Small intestine (tissue), 7 donors: ENCODE measurements around the gene ZP2. TPM values are rescaled to one million over a fixed set of nuclear protein-coding genes. Genes with fewer than 3 reads are reported as not detected.
A peak's percentile ranks its signal among the peaks of the same experiment; 100 is the strongest.

Experiments used
- DNase-seq, 2 donors: peaks; one replicate each; pipeline versions ENCODE4 v3.0.0 to v3.0.0-alpha.2; 2013
- FAIRE-seq: peaks from 2 replicates; lab custom pipeline; 2012; peaks lifted over from hg19 to GRCh38; lab: Jason Lieb, UNC
- H3K27ac ChIP-seq, 3 donors: one replicate each; pipeline ENCODE4 v1.5.1; 2013; ENCODE audit warnings: low read length in 2 of 3, mild to moderate bottlenecking in 2 of 3, control low read depth in 1 of 3, inconsistent platforms in 1 of 3, low read depth in 1 of 3, moderate library complexity in 1 of 3
- H3K27me3 ChIP-seq, 3 donors: one replicate each; pipeline ENCODE4 v1.6.1; 2013; ENCODE audit warnings: low read length in 3 of 3, inconsistent platforms in 1 of 3; ENCODE audit not compliant: control insufficient read depth in 3 of 3, insufficient read depth in 3 of 3
- H3K36me3 ChIP-seq, 3 donors: one replicate each; pipeline ENCODE4 v1.6.1; 2013; ENCODE audit warnings: low read length in 3 of 3, inconsistent platforms in 1 of 3, low read depth in 1 of 3, mild to moderate bottlenecking in 1 of 3, moderate library complexity in 1 of 3; ENCODE audit not compliant: control insufficient read depth in 3 of 3, insufficient read depth in 2 of 3
- H3K4me1 ChIP-seq, 3 donors: one replicate each; pipeline ENCODE4 v1.6.1; 2013; ENCODE audit warnings: low read length in 2 of 3, inconsistent platforms in 1 of 3, low read depth in 1 of 3, mild to moderate bottlenecking in 1 of 3, moderate library complexity in 1 of 3; ENCODE audit not compliant: control insufficient read depth in 3 of 3, insufficient read depth in 2 of 3
- H3K4me3 ChIP-seq, 3 donors: one replicate each; pipeline ENCODE4 v1.5.1; 2013; ENCODE audit warnings: low read length in 3 of 3, control low read depth in 1 of 3, inconsistent platforms in 1 of 3, low read depth in 1 of 3, mild to moderate bottlenecking in 1 of 3, moderate library complexity in 1 of 3
- H3K9me3 ChIP-seq, 2 donors: one replicate each; pipeline ENCODE4 v1.6.1; 2013; ENCODE audit warnings: low read depth in 1 of 2, low read length in 1 of 2; ENCODE audit not compliant: control insufficient read depth in 2 of 2, insufficient read depth in 1 of 2
- WGBS, 3 donors: extraction: QIAGEN DNeasy Blood & Tissue Kit; methylation state at CpG; one replicate each; pipeline ENCODE4 v1.1.7; 2013; 5-methylcytosine and 5-hydroxymethylcytosine counted together
- polyA plus RNA-seq, 4 donors: library from polyadenylated mRNA; stranded (reverse) in 3 of 4; unstranded in 1 of 4; fragments of 200-250 nt in 3 of 4; fragments of 120-200 nt in 1 of 4; gene quantifications; one replicate each; pipeline versions ENCODE4 v1.2.1 to v1.2.3, GENCODE V29; 2013
- donor health status: healthy with polysubstance abuse.
- donor health status: control.
- donor health status: control.
- donor health status: Bipolar disorder and iron deficiency.
- donor health status: healthy.

ZP2 gene
- polyA plus RNA-seq, 4 donors, result 0.01 to 1.1 (median 0.42) TPM

DNA sequence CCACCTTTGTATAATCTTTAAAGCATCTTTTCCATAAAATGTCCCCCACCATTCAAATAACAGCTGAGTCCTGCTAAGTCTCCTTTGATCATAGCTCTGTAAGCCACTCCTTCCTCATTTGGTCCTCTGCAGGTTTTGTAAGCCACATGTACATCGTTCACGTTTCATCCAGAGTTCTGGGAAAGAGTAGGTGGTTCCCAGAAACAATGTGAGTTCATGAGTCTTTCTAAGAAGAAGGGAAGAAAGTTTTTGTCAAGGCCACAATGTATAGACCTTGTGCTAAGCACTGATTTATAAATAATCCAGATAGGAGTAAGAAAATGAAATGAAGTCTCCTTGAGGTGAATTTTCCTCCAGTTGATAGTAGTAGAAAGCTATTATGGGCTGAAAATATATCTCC is 13.4 kb upstream of the ZP2 start:
- FAIRE-seq, result no peak

DNA sequence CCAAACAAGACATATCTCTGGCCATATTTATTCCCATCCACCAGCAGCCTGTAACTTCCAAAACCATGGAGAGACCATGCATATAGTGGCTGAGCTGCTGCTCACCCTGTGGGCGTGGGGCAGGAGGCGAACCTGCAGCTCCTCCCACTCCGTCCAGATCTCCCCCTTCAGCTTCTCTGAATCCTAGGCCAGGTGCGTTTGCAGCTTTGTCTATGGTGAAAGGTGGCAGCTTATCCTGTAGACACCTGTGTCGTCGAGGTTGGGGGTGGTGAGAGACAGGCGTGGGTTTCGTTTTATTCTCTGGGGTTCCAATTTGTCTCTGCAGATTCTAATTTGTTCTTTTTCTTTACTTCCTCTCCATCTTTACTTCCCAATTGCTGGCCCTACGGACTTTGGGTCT is 12.4 kb upstream of the ZP2 start:
- H3K36me3 ChIP-seq, result no peaks in the 10 kb centered on the region
- WGBS, 3 donors, result 26 to 63% (median 43%) methylated on average over 9 of the region's 9 CpGs
- no peak overlapping the region for H3K4me3 ChIP-seq
- peaks cover 0 to 20% (median 2%) of the 10 kb centered on the region in 3 donors for H3K4me1 ChIP-seq
- H3K27me3 ChIP-seq, result no peaks in the 10 kb centered on the region
- no peak for FAIRE-seq
- no peak for DNase-seq
- no peak overlapping the region for H3K27ac ChIP-seq
- no peaks in the 10 kb centered on the region for H3K9me3 ChIP-seq

More for the DNA sequence above, 13.4 kb upstream of the ZP2 start:
- Histone ChIP-seq H3K9me3 (no peaks in the 10 kb centered on the region), H3K27me3 (no peaks in the 10 kb centered on the region), H3K4me3 (no peak overlapping the region), H3K27ac (no peak overlapping the region), H3K36me3 (no peaks in the 10 kb centered on the region), H3K4me1 (peaks cover 0 to 20% (median 2%) of the 10 kb centered on the region in 3 donors)
- DNase-seq, result no peak
- 54 to 75% (median 56%) methylated on average over 2 of the region's 2 CpGs for WGBS, 3 donors

DNA sequence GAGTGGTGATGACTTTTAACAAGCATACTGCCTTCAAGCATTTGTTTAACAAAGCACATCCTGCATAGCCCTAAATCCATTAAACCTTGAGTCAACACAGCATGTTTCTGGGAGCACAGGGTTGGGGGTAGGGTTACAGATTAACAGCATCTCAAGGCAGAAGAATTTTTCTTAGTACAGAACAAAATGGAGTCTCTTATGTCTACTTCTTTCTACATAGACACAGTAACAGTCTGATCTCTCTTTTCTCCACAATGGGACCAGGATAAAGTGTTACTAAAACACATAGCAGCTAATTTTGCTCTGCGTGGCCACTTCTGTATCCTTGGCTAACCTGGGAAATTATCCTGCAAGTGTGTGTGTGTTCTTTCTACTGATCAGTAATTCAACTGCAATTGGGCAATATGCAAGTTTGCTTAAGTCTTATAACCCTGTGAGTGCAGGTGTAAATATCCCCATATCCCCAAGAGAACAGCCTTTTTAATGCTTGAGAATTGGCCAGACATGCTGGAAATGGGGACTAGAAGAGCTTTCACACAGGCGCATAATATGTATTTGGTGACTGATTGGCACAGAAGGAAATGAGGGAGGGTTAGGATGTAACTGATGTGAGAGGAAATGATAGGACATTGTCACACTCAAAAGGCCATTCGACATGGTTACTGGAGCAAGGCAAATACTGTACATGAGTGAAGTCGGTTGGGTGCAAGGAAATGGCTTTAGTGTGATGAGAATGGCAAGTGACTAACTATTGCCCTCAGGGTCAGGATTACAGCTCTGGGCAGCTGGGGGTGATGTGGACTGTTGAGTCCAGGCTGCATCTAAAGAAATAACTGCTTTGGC is 11.3 kb upstream of the ZP2 start:
- H3K4me3 ChIP-seq, result no peak overlapping the region
- 74 to 82% (median 82%) methylated on average over 4 of the region's 4 CpGs for WGBS, 3 donors
- no peaks in the 10 kb centered on the region for H3K27me3 ChIP-seq
- DNase-seq (no peak), FAIRE-seq (no peak)
- no peak overlapping the region for H3K27ac ChIP-seq
- no peaks in the 10 kb centered on the region for H3K36me3 ChIP-seq
- peaks cover 0 to 16% (median 2%) of the 10 kb centered on the region in 3 donors for H3K4me1 ChIP-seq
- no peaks in the 10 kb centered on the region for H3K9me3 ChIP-seq

DNA sequence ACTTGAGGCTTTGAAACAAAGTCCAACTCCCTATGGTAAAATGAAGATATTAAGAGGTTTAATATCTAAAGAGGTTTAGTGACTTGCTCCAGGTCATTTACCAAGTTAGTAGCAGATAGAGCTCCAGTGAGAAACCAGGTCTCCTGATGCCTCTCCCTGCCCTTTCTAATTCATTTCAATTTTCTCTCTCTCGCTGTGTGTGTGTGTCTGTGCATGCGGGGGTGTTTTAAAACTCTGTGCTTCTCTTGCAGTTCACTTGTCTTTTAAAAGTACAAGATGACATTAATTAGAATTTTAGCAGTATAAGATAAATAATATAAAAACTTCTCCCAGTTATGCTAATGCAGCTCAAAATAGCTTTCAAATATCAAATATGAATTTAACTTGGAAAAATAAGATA is 8.2 kb upstream of the ZP2 start:
- no peak for FAIRE-seq
- Histone ChIP-seq H3K9me3 (no peaks in the 10 kb centered on the region), H3K4me3 (no peak overlapping the region)

DNA sequence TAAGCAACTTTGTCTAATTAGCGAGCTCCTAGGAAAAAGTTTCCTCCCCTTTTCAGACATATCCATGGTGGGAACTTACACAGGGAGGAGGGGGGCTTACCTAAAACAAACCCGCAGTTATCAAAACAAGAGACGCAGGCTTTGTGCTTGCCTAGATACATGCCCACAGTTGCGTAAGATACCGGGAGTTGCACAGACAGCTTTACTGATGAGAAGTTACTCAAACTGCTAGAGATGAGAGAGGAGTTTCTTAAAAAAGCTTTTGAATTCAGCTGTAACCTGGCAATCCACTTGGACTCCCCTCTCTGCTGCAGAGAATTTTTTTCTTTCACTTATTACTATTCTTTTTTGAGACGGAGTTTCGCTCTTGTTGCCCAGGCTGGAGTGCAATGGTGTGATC is 6.8 kb upstream of the ZP2 start:
- DNase-seq (no peak), FAIRE-seq (no peak)
- 62 to 69% (median 66%) methylated on average over 7 of the region's 7 CpGs for WGBS, 3 donors
- H3K4me1 ChIP-seq, result peaks cover 0 to 10% (median 0%) of the 10 kb centered on the region in 3 donors
- peaks cover 0 to 2% (median 0%) of the 10 kb centered on the region in 3 donors for H3K27me3 ChIP-seq
- no peaks in the 10 kb centered on the region for H3K36me3 ChIP-seq
- no peak overlapping the region for H3K27ac ChIP-seq
- H3K4me3 ChIP-seq, result no peak overlapping the region
- H3K9me3 ChIP-seq, result no peaks in the 10 kb centered on the region

More for the DNA sequence above, 8.2 kb upstream of the ZP2 start:
- 90 to 98% (median 94%) methylated on average over 2 of the region's 2 CpGs for WGBS, 3 donors
- no peak for DNase-seq
- Histone ChIP-seq H3K27me3 (peaks cover 0 to 2% (median 0%) of the 10 kb centered on the region in 3 donors), H3K4me1 (peaks cover 0 to 16% (median 2%) of the 10 kb centered on the region in 3 donors), H3K27ac (no peak overlapping the region), H3K36me3 (no peaks in the 10 kb centered on the region)

DNA sequence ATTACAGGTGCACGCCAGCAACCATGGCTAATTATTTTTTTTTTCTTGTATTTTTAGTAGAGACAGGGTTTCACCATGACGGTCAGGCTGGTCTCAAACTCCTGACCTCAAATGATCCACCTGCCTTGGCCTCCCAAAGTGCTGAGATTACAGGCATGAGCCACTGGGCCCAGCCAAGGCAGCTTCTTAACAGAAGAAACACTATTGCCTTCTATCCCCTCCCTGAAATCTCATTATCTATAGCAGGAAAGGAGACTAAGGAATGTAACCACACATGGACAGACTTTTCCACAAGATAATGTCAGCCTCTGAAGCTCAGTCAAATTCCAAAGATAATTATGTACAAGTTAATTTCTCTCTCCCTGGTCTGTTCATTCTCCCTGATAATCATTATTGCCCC is 5.7 kb upstream of the ZP2 start:
- H3K9me3 ChIP-seq, result no peaks in the 10 kb centered on the region
- no peak overlapping the region for H3K27ac ChIP-seq
- H3K36me3 ChIP-seq, result no peaks in the 10 kb centered on the region
- H3K4me3 ChIP-seq, result no peak overlapping the region
- H3K4me1 ChIP-seq, result peaks cover 0 to 4% (median 0%) of the 10 kb centered on the region in 3 donors
- 84 to 91% (median 89%) methylated on average over 2 of the region's 2 CpGs for WGBS, 3 donors
- H3K27me3 ChIP-seq, result peaks cover 0 to 2% (median 0%) of the 10 kb centered on the region in 3 donors
- no peak for DNase-seq
- no peak for FAIRE-seq

DNA sequence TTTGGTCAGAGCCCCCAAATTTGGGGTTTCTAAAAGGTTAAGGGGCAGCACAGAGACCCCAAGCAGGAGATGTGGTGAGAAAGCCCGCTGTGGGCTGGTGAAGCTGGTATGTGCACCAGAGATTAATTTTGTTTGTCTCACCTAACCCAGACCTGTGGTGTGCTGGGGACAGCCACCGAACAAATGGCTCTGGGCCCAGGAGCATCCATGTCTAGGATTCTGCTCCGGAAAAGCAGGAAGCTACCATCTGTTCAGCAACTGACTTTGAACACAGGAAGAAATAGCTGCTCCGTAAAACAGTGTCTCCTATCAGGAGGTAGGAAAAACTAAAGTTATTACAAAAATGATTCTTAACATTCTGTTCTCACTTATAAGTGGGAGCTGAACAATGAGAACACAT is 2.7 kb upstream of the ZP2 start:
- Histone ChIP-seq H3K27me3 (peaks cover 0 to 4% (median 0%) of the 10 kb centered on the region in 3 donors), H3K9me3 (no peaks in the 10 kb centered on the region), H3K27ac (no peak overlapping the region), H3K4me1 (peaks cover 0 to 4% (median 0%) of the 10 kb centered on the region in 3 donors), H3K36me3 (no peaks in the 10 kb centered on the region), H3K4me3 (no peak overlapping the region)
- no peak for FAIRE-seq
- WGBS, 3 donors, result 79 to 91% (median 90%) methylated on average over 4 of the region's 4 CpGs
- DNase-seq, result no peak

DNA sequence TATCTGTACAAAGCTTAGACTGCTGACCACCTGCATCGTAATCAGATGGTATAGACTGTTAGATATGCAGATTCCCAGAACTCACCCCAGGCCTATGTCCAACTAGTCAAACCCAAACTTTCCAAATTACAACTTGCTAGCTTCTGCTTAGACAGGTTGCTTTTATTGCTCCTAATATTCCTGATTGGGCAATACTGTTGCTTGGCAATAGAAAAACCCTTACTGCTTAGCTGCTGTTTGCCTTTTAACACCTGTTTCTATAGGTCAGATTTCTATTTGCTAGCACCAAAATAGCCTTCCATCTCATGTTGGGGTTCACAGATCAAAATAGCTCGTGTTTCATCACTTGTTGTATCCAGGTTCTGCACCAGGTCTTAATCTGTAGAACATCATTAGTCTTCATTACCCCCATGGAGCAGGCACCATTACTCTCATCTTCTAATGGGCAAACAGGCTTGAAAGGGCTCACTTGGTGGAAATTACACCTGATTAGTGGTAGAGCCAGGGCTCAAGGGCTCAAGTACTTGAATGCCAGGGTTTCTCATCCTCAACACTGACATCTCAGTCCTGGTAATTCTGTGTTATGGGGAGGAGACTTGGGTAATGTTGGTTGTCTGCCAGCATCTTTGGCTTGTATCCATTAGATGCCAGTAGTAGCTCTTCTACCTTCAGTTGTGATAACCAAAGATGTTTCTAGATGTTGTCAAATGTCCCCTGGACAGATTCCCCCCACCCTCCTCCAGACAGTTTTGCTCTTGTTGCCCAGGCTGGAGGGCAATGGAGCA is 2.7 kb downstream of the ZP2 start:
- peak; percentile 21 to 50 for DNase-seq
- Histone ChIP-seq H3K4me1 (peaks cover 0 to 11% (median 3%) of the 10 kb centered on the region in 3 donors), H3K27ac (no peak overlapping the region), H3K27me3 (peaks cover 0 to 2% (median 0%) of the 10 kb centered on the region in 3 donors), H3K4me3 (no peak overlapping the region), H3K9me3 (no peaks in the 10 kb centered on the region), H3K36me3 (no peaks in the 10 kb centered on the region)
- FAIRE-seq, result no peak
- WGBS, 3 donors, result 40 to 58% (median 45%) methylated on average over 2 of the region's 2 CpGs
